ENCODE results near the gene GADD45A.
"Not testable (repeated sequence)": the region's sequence is repeated elsewhere in the genome, so short reads cannot be mapped to it uniquely, and the experiment has no call there.

GADD45A gene

DNA sequence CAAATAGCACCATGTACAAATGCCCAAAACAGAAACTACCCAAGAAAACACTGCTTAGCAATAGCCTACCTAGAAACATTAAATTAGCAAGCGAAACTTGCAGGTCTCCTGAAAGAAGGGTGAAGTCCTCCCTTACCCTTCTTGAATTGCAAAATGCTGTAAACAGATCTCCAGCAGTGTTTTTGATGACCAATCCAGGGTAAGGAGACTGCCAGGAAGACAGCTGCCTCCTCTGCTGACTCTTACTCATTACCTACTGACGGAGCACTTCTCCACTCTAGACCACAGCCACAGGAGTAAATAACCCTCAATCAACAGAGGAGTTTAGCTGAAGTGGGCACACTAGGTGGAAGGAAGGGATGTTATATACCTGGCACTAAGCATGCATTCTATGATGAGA is 32.2 kb upstream of the GADD45A start:
- no peak overlapping the region for H3K27ac ChIP-seq
- TF ChIP-seq CTCF (IDR thresholded peaks at IDR 0.05) (no peak), ZFX (IDR thresholded peaks at IDR 0.05; ENCODE audit: borderline replicate concordance) (no peak)

DNA sequence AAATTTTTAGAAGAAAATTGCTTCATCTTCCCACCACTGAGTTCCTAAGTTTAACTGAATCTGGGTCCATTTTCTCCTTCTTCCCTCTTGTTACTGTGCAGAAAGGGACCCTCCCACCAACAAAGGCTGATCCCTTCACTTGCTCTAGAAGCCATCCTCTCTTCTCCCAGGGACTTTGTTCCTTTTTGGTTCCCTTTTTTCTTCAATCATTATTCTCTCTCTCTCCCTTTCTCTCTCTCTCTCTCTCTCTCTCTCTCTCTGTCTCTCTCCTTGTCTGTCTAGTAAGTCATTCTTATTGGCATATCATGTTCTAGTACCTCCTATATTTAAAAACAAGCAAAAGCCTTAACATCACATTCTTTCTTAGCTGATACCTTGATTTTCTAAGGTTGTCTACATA is 31.7 kb upstream of the GADD45A start:
- H3K27ac ChIP-seq: no peak overlapping the region
- TF ChIP-seq CTCF (IDR thresholded peaks at IDR 0.05): no peak
- TF ChIP-seq ZFX (IDR thresholded peaks at IDR 0.05; ENCODE audit: borderline replicate concordance): no peak

- no peak overlapping the region for H3K27ac ChIP-seq
- no peak for TF ChIP-seq ZFX (IDR thresholded peaks at IDR 0.05; ENCODE audit: borderline replicate concordance)
- no peak for TF ChIP-seq CTCF (IDR thresholded peaks at IDR 0.05)
These were observed 29.4 kb upstream of the GADD45A start for GRCh38 chr1:67655581-67655980.

DNA sequence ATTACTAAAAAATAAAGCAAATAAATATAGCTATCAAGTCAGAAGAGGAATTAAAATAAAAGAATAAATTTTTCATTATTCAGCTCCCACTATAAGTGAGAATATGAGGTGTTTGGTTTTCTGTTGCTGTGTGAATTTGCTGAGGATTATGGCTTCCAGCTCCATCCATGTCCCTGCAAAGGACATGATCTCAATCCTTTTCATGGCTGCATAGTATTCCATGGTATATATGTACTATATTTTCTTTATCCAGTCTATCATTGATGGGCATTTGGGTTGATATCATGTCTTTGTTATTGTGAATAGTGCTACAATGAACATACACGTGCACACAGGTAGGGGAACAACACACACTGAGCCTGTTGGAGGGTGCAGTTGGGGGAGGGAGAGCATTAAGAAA is 27.8 kb upstream of the GADD45A start:
- H3K27ac ChIP-seq: not testable (repeated sequence)

DNA sequence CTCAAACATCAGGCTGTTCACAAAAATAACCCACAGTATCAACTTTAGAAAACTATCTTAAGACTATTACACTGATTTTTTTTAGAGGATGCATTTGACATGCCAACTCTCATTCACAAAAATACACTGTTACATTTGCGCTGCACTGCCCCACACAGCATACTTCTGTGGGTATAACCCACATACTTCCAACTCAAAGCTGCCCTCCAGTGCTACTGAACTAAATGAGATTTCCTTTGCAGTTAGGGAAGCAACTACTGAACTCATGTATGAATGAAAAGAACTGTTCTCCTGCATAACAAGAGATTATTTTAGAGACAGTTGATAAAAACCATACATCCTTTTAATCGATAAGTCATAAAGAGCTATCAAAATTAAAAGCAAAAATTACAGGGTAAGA is 25.8 kb upstream of the GADD45A start:
- no peak for TF ChIP-seq ZFX (IDR thresholded peaks at IDR 0.05; ENCODE audit: borderline replicate concordance)
- TF ChIP-seq CTCF (IDR thresholded peaks at IDR 0.05): no peak
- H3K27ac ChIP-seq: no peak overlapping the region

- no peak overlapping the region for H3K27ac ChIP-seq
- TF ChIP-seq CTCF (IDR thresholded peaks at IDR 0.05): no peak
- no peak for TF ChIP-seq ZFX (IDR thresholded peaks at IDR 0.05; ENCODE audit: borderline replicate concordance)
These were observed 22.1 kb upstream of the GADD45A start for GRCh38 chr1:67662884-67663283.

- no peak overlapping the region for H3K27ac ChIP-seq
- TF ChIP-seq CTCF (IDR thresholded peaks at IDR 0.05) (no peak), ZFX (IDR thresholded peaks at IDR 0.05; ENCODE audit: borderline replicate concordance) (no peak)
These were observed 21.0 kb upstream of the GADD45A start for GRCh38 chr1:67664048-67664447.

DNA sequence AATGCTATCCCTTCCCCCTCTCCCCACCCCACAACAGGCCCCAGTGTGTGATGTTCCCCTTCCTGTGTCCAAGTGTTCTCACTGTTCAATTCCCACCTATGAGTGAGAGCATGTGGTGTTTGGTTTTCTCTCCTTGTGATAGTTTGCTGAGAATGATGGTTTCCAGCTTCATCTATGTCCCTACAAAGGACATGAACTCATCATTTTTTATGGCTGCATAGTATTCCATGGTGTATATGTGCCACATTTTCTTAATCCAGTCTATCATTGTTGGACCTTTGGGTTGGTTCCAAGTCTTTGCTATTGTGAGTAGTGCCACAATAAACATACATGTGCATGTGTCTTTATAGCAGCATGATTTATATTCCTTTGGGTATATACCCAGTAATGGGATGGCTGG is 19.7 kb upstream of the GADD45A start:
- H3K27ac ChIP-seq: not testable (repeated sequence)

- TF ChIP-seq CTCF (IDR thresholded peaks at IDR 0.05) (no peak), ZFX (IDR thresholded peaks at IDR 0.05; ENCODE audit: borderline replicate concordance) (no peak)
- H3K27ac ChIP-seq: no peak overlapping the region
These were observed 18.4 kb upstream of the GADD45A start for GRCh38 chr1:67666636-67667035.
